Measurements from ENCODE around the gene P2RX6.
"Not testable (repeated sequence)": the region's sequence is repeated elsewhere in the genome, so short reads cannot be mapped to it uniquely, and the experiment has no call there.

P2RX6 gene

GRCh38 chr22:20967697-20968211 lies 47.2 kb upstream of the P2RX6 start:
- TF ChIP-seq BACH2 (CRISPR knock-in tag; IDR thresholded peaks at IDR 0.05; ENCODE audit: borderline replicate concordance), result no peak

GRCh38 chr22:20968281-20968977 lies 46.5 kb upstream of the P2RX6 start:
- TF ChIP-seq ZFP30 (CRISPR knock-in tag; IDR thresholded peaks at IDR 0.05) (no peak), ZNF8 (CRISPR knock-in tag; IDR thresholded peaks at IDR 0.05) (no peak), CSRNP3 (CRISPR knock-in tag; IDR thresholded peaks at IDR 0.05) (no peak), ZNF70 (CRISPR knock-in tag; IDR thresholded peaks at IDR 0.05) (no peak), CREB5 (CRISPR knock-in tag; IDR thresholded peaks at IDR 0.05; ENCODE audit: low read depth) (no peak), ZC3H10 (CRISPR knock-in tag; IDR thresholded peaks at IDR 0.05) (no peak), TOX (CRISPR knock-in tag; IDR thresholded peaks at IDR 0.05; ENCODE audit: borderline replicate concordance) (no peak), GLIS3 (CRISPR knock-in tag; IDR thresholded peaks at IDR 0.05) (no peak), CSDC2 (CRISPR knock-in tag; IDR thresholded peaks at IDR 0.05) (no peak), TCF4 (CRISPR knock-in tag; IDR thresholded peaks at IDR 0.05; ENCODE audit: borderline replicate concordance) (no peak), ZNF565 (CRISPR knock-in tag; conservative IDR thresholded peaks at IDR 0.05; ENCODE audit: low read depth) (no peak), TSHZ2 (CRISPR knock-in tag; IDR thresholded peaks at IDR 0.05) (no peak)
- no peak for ATAC-seq

More at GRCh38 chr22:20967697-20968211, 47.2 kb upstream of the P2RX6 start:
- no peak for ATAC-seq

GRCh38 chr22:20970939-20971657 lies 43.9 kb upstream of the P2RX6 start:
- no peak for ATAC-seq
- TF ChIP-seq CREB5 (CRISPR knock-in tag; IDR thresholded peaks at IDR 0.05; ENCODE audit: low read depth) (no peak), CSRNP3 (CRISPR knock-in tag; IDR thresholded peaks at IDR 0.05) (no peak), OSR1 (CRISPR knock-in tag; IDR thresholded peaks at IDR 0.05) (no peak), RARB (CRISPR knock-in tag; IDR thresholded peaks at IDR 0.05) (no peak), ZFP30 (CRISPR knock-in tag; IDR thresholded peaks at IDR 0.05) (no peak), TSHZ2 (CRISPR knock-in tag; IDR thresholded peaks at IDR 0.05) (no peak), TCF4 (CRISPR knock-in tag; IDR thresholded peaks at IDR 0.05; ENCODE audit: borderline replicate concordance) (no peak), POU6F1 (CRISPR knock-in tag; IDR thresholded peaks at IDR 0.05; ENCODE audit: borderline replicate concordance, low read depth) (no peak), ZNF565 (CRISPR knock-in tag; conservative IDR thresholded peaks at IDR 0.05; ENCODE audit: low read depth) (no peak), ZNF8 (CRISPR knock-in tag; IDR thresholded peaks at IDR 0.05) (no peak)

GRCh38 chr22:20972014-20972694 lies 42.8 kb upstream of the P2RX6 start:
- not testable (repeated sequence) for ATAC-seq

All from SK-N-SH treated with all-trans-retinoic acid at 6 μM for 48 hours (cell line).